ENCODE results near the gene NPTX2.

The NPTX2 gene

DNA sequence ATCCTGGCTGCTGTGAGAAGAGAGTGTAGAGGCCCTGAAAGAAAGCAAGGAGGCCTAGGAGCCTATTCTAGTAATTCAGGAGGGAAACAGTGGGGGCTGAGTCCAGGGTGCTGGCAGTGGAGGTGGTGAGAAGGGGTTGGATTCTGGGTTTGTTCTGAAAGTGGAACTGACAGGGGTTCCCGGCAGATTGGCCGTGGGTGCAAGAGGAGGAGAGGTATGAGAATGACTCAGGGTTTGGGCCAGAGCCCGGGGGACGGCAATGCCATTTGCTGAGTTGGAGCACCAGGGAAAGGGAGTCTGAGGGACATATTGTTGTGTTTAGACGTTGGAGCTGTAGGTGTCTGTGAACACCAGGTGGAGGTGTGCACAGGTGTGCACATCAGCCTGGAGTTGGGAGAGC lies 38.5 kb downstream of the NPTX2 start:
- DNase-seq: no peak

DNA sequence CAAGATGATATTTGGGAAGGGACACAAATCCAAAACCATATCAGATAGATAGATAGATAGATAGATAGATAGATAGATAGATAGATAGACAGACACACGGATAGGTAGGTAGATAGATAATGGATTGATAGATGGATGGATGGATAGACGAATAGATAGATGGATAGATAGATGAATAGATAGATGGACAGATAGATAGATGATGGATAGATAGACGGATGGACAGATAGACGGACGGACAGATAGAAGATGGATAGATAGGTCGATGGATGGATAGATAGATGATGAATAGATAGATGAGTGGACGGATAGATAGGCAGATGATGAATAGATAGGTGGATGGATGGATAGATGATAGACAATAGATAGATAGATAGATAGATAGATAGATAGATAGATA lies 39.8 kb downstream of the NPTX2 start:
- DNase-seq: no peak

DNA sequence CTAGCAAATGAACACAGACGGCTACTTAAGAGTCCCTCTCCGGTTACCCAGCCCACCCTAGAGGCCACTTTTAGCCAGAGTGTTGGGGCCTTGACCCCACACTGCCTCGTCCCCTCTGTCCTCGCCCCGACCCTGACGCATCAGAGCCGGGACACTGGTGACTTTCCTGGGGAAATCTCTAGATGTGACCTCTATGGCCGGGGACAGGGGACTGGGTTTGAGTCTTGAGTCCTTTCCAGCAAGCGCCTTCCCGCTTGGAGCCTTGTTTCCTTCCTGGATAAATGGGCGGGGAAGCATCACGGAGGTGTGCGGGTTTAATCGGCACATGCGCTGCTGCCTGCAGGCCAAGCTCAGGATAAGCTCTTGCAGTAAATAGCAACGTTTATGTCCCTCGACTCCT lies 40.7 kb downstream of the NPTX2 start:
- no peak for DNase-seq

DNA sequence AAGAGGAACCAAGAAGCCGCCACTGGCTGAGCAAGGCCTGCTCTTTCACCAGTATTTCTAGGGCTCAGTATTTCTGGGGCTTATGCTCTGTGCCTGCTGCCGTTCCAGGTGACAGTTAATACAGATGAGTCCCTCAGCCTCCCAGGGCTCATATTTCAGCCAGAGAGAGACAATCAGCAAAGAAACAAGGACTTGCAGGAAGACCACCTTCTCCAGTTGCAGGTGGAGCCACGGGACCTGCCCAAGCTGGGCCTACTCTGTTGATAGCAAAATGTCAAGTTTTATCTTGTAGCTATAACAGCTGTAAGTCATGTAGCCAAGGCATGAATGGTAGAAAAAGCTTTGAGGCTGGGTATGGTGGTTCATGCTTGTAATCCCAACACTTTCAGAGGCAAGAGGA lies 42.7 kb downstream of the NPTX2 start:
- no peak for DNase-seq

DNA sequence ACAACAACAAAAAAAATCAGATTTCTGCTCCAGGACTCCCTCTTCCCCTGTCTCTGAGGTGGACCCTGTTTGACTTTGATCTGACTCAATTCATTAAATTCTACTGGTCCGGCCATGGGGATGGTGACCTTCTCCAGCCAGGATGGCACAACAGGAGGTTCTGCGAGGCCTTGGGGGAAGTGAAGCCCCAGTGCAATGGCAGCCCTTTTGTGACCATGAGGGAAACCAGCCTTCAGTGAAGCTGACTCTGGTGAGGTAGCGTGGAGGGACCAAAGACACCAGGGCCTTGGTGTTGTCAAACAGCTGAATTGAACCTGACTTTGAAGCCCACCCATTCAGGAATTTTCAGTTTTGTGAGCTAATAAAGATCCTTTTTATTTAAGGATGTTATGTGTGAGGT lies 44.5 kb downstream of the NPTX2 start:
- no peak for DNase-seq

DNA sequence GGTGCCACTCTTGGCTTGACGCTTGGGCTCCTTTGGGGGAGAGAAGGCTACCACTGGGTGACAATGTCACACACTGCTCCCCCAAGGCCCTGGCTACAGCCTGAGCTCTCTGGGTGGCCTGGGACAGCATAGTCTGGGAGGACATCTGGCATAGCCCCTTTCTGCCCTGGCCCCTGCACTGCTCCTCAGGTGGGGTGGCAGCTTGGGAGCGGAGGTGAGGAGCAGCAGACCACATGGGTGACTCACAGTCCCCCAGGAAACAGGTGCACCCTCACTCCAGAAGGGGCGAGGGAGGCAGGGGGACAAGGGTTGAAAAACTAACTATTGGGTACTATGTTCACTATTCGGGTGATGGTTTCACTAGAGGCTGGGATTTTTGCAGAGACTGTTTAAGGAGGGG lies 45.2 kb downstream of the NPTX2 start:
- DNase-seq: no peak

DNA sequence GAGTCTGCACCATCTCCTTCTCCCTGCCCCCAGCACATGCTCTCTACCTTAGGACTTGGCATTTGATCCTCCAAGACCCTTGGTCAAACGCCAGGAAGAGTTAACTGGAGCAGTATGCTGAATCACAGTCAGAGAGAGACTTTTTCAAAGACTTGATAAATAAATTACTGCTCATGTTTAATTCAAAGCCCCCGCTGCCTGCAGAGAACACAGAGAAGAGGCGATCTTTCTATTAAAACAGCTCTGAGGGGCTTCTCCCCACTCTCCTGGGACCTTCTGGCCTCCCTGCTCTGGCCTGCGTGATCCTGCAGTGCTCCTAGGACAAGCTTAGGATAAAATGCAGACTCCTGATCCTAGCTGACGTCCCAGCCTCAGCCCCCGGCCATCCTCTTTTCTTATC lies 47.8 kb downstream of the NPTX2 start:
- DNase-seq: no peak

DNA sequence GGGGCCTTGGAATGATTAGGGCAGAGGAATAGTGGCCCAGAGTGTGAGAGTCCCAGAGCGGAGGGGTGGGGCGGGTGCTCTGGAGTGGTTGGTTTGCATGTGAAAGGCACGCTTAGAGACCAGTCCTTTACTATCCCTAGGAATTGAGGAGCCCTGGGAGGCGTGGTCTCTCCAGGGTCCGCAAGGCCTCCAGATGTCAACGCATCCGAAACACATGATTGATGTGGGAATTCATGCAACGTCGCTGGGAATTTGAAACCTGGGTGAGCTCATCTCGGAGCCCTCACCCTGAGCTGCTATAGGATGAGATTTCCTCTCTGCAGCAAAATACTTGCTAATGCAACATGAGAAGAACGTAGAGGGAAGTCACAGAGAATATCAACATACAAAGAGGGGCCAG lies 51.2 kb downstream of the NPTX2 start:
- DNase-seq: no peak

DNA sequence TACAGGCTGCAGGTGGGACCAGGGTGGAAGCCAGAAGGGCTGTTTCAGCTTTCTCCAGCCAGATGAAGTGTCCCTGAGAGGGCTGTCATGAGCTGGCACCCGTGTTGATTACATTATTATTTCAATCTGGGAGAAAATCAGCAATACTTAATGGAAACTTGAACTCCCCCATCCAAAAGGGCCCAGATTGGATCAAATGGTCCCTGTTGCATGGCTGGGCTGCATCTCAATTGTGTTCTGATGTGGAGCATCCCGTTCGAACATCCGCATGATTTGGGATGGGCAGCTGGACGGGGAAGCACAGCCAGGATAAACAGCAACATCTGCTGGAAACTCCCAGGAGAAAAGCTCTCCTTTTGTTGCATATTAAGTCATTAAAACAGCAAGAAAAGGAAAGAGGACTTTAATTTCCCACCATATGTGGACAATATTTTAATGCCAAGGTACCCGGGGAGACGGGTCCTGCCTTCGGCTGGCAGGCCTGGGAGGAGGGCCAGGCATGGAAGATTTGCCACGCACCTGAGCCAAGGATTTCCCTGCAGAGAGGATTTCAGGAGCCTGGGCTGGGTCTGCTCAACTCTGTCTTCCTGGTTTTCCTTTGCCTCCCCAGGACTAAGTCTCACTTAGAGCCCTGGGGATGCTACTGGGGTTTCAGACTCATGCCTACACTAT lies 52.4 kb downstream of the NPTX2 start:
- DNase-seq: no peak

DNA sequence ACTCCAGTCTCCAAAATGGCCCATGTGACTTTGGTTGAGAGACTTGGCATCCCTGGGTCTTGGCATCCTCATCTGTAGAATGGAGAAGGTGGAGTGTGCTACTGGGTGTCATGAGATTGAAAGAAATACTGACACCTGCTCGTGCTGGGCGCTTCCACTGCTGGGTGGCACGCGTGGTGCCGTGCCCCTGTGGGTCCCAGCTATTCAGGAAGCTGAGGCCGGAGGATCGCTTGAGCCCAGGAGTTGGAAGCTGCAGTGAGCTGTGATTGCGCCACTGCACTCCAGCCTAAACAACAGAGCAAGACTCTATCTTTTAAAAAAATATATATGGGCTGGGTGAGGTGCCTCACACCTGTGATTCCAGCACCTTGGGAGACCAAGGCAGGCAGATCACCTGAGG lies 53.1 kb downstream of the NPTX2 start:
- no peak for DNase-seq

DNA sequence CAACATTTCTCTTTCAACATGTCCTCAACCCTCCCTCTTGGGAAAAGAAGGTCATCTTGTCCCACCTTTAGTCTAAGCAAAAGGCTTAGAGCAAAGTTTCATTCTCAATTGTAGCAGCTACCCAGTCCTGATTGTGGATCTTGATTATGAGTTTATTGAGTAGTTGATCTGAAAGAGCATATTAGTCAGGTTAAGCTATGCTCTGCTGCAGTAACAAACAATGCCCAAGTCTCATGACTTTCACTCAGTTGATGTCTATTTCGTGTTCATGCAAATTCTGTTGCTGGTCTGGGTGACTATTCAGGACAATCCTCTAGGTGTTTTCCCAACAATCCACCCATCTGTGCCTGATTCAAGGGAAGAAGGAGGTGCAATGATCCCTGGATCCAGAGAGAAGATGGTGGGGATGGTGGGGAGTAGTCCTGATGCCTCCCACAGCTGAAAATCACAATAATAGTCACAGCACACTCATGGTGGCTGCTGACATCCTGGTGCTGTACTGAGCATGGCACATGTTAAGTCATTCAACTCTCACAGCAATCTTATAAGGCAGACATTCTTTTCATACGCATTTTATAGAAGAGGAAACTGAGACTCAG lies 54.7 kb downstream of the NPTX2 start:
- no peak for DNase-seq

DNA sequence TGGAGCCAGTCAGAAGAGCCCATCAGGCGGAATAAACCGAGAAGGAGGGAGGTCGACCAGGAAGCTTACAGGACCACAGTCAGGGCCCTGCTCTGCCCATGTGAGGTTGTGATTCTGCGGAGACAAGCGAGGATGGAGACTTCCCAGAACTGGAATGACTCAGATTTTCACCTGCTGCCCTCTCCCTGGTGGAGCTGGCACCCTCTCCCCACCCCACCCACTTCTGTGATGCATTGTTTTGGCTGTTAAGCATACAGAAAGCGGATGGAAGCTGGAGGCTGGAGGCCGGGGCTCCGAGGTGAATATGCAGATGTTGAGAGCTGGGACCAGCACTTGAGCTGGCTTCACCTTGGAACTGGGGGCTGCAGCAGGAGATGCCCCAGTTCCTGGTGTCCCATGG lies 57.4 kb downstream of the NPTX2 start:
- DNase-seq: no peak

DNA sequence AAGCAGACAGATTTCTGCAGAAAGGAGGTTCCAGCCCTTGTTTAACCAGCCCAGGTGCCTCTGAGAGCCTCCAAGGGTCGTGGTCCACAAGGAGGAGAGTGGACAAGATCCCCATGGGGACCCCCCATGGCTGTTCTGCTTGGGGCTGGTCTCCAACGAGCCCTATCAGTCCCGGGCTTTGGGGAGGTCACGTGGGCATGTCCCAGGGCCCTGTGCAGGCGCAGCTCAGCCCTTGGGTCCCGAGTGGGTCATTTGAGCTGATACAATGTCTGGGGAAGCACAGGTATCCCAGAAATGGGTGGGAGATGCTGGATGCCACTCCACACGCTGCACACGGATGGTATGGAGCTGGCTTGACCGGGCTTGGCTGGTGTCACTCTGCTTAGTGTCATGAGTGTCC lies 57.8 kb downstream of the NPTX2 start:
- no peak for DNase-seq

DNA sequence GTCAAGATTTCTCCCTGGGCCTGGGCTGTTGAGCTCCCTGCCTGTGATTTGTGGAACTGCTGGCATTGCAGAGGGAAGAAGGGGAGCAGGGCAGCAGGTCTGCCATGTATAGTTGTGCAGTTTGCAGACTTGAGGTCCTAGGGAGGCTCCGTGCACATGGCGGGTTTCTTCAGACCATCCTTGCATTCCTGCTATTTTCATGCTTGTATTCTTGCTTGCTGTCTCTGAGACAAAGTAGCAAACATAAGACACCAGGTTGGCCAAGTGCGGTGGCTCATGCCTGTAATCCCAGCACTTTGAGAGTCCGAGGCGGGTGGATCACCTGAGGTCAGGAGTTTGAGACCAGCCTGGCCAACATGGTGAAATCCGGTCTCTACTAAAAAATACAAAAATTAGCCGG lies 61.1 kb downstream of the NPTX2 start:
- DNase-seq: no peak

All from GF-D8 (cell line).